Endodermal cell (in vitro differentiated cells): Measurements from ENCODE around the gene NLE1. TPM values are rescaled to one million over a fixed set of nuclear protein-coding genes. Genes with fewer than 3 reads are reported as not detected.

Experiments used
- DNase-seq: peaks from one replicate; pipeline ENCODE4 v3.0.0-alpha.2; 2017
- H3K27ac ChIP-seq: 2 replicates; pipeline ENCODE4 v1.5.1; 2013; ENCODE audit warnings: mild to moderate bottlenecking, low read depth, low read length, moderate library complexity
- H3K27me3 ChIP-seq: 2 replicates; pipeline ENCODE4 v1.6.1; 2013; ENCODE audit warnings: mild to moderate bottlenecking, low read length, moderate library complexity; ENCODE audit not compliant: insufficient read depth, control insufficient read depth, poor library complexity, severe bottlenecking
- H3K36me3 ChIP-seq: 2 replicates; pipeline ENCODE4 v1.7.0; 2013; ENCODE audit warnings: mild to moderate bottlenecking, low read length, moderate library complexity; ENCODE audit not compliant: control insufficient read depth, insufficient read depth
- H3K4me1 ChIP-seq: one replicate; pipeline ENCODE4 v1.7.0; 2013; ENCODE audit warnings: low read length; ENCODE audit not compliant: control insufficient read depth, insufficient read depth
- H3K4me3 ChIP-seq: 2 replicates; pipeline ENCODE4 v1.5.1; 2013; ENCODE audit warnings: mild to moderate bottlenecking, low read length, moderate library complexity
- H3K9ac ChIP-seq: 2 replicates; pipeline ENCODE4 v1.6.1; 2013; ENCODE audit warnings: mild to moderate bottlenecking, low read length, moderate library complexity; ENCODE audit not compliant: poor library complexity, severe bottlenecking; ENCODE audit errors: extremely low read depth
- H3K9me3 ChIP-seq: 2 replicates; pipeline ENCODE4 v1.6.1; 2013; ENCODE audit warnings: mild to moderate bottlenecking, low read length, moderate library complexity; ENCODE audit not compliant: control insufficient read depth
- H3K27ac Mint-ChIP-seq: 2 replicates; pipeline ENCODE4 v1.8.0; 2020; ENCODE audit warnings: mixed read lengths
- H3K27me3 Mint-ChIP-seq: 2 replicates; pipeline ENCODE4 v1.8.0; 2021; ENCODE audit warnings: mild to moderate bottlenecking, mixed read lengths; ENCODE audit not compliant: insufficient read depth
- H3K36me3 Mint-ChIP-seq: 2 replicates; pipeline ENCODE4 v1.8.0; 2020; ENCODE audit warnings: low read depth, mixed read lengths
- H3K4me1 Mint-ChIP-seq: 2 replicates; pipeline ENCODE4 v1.8.0; 2020; ENCODE audit warnings: mixed read lengths
- H3K4me3 Mint-ChIP-seq: 2 replicates; pipeline ENCODE4 v1.8.0; 2020; ENCODE audit warnings: mild to moderate bottlenecking, moderate library complexity, mixed read lengths
- H3K9me3 Mint-ChIP-seq: 2 replicates; pipeline ENCODE4 v1.8.0; 2020; ENCODE audit warnings: mild to moderate bottlenecking, mixed read lengths
- CTCF ChIP-seq: fragments of 200-600 bp; sonication (generic); conservative IDR thresholded peaks from 2 replicates; pipeline ENCODE4 v1.5.0; 2021; ENCODE audit warnings: antibody characterized with exemption, mild to moderate bottlenecking
- WGBS, 2 experiments: methylation state at CpG; one replicate each; pipeline versions ENCODE4 v1.1.5 to v1.1.7; 2013; ENCODE audit warnings: missing lambda C conversion rate in 2 of 2, mixed read lengths in 1 of 2; ENCODE audit not compliant: insufficient coverage in 1 of 2, insufficient read length in 1 of 2; 5-methylcytosine and 5-hydroxymethylcytosine counted together
- total RNA-seq, 2 donors: library from RNA; stranded (reverse); fragmentation: NEBNext Ultra II Directional in 1 of 2; extraction: Animal tissue kit (Norgen Biotek cat#: 25700) in 1 of 2; gene quantifications; 2 replicates in 1 of 2; 3 replicates in 1 of 2; pipeline ENCODE4 v1.2.1, GENCODE V29; 2021

NLE1 gene
- total RNA-seq, 2 donors from 2014 or later = 20.7 to 26.9 TPM

GRCh38 chr17:35129154-35129972, 12.7 kb downstream of the NLE1 start:
- H3K27me3 ChIP-seq = no peaks in the 10 kb centered on the region
- no peaks in the 10 kb centered on the region for H3K9me3 Mint-ChIP-seq
- peaks cover 36% of the 10 kb centered on the region for H3K36me3 ChIP-seq
- peaks cover 23% of the 10 kb centered on the region for H3K36me3 Mint-ChIP-seq
- H3K4me3 ChIP-seq = no peak overlapping the region
- H3K4me3 Mint-ChIP-seq = no peak overlapping the region
- no peaks in the 10 kb centered on the region for H3K9me3 ChIP-seq
- no peak for DNase-seq
- no peaks in the 10 kb centered on the region for H3K4me1 ChIP-seq
- no peak overlapping the region for H3K9ac ChIP-seq
- H3K4me1 Mint-ChIP-seq = no peaks in the 10 kb centered on the region
- no peak overlapping the region for H3K27ac ChIP-seq
- peaks cover 2% of the 10 kb centered on the region for H3K27me3 Mint-ChIP-seq
- no peak for TF ChIP-seq CTCF
- WGBS, 2 experiments = 86 to 92% methylated on average over 10 to 11 of the region's 11 CpGs
- no peak overlapping the region for H3K27ac Mint-ChIP-seq

- no peak overlapping the region for H3K4me3 Mint-ChIP-seq
- H3K4me3 ChIP-seq = no peak overlapping the region
Measured at GRCh38 chr17:35127751-35128514, 14.2 kb downstream of the NLE1 start.

GRCh38 chr17:35121315-35121714, 20.8 kb downstream of the NLE1 start, which contains the start of gene FNDC8:
Gene FNDC8 (plus strand): TSS chr17:35121615. CDS start chr17:35121694, 79 bp downstream.
- Mint-ChIP-seq H3K36me3 (peaks cover 8% of the 10 kb centered on the region), H3K27ac (no peak within 1 kb of the TSS), H3K4me3 (no peak within 1 kb of the TSS), H3K9me3 (no peaks in the 10 kb centered on the region), H3K4me1 (peaks cover 14% of the 10 kb centered on the region), H3K27me3 (peaks cover 28% of the 10 kb centered on the region)
- no peaks in the 10 kb centered on the region for H3K9me3 ChIP-seq
- H3K27ac ChIP-seq = no peak within 1 kb of the TSS
- H3K9ac ChIP-seq = no peak within 1 kb of the TSS
- H3K4me3 ChIP-seq = no peak within 1 kb of the TSS
- TF ChIP-seq CTCF = no peak
- no peaks in the 10 kb centered on the region for H3K4me1 ChIP-seq
- 95% methylated on average over 3 of the region's 3 CpGs; no CpG with 5 or more reads in 1 of the 2 experiments for WGBS, 2 experiments
- DNase-seq = no peak
- H3K27me3 ChIP-seq = peaks cover 14% of the 10 kb centered on the region
- no peaks in the 10 kb centered on the region for H3K36me3 ChIP-seq

More at GRCh38 chr17:35127751-35128514, 14.2 kb downstream of the NLE1 start:
- Mint-ChIP-seq H3K9me3 (no peaks in the 10 kb centered on the region), H3K4me1 (no peaks in the 10 kb centered on the region), H3K36me3 (peaks cover 10% of the 10 kb centered on the region), H3K27me3 (peaks cover 4% of the 10 kb centered on the region), H3K27ac (no peak overlapping the region)
- no peak overlapping the region for H3K27ac ChIP-seq
- 93 to 94% methylated on average over 11 of the region's 11 CpGs for WGBS, 2 experiments
- no peaks in the 10 kb centered on the region for H3K9me3 ChIP-seq
- no peaks in the 10 kb centered on the region for H3K4me1 ChIP-seq
- H3K27me3 ChIP-seq = no peaks in the 10 kb centered on the region
- DNase-seq = no peak
- no peak for TF ChIP-seq CTCF
- H3K9ac ChIP-seq = no peak overlapping the region
- peaks cover 22% of the 10 kb centered on the region for H3K36me3 ChIP-seq
